CD4-positive, alpha-beta T cell treated with Interleukin-12 subunit alpha and Interleukin-12 subunit beta, for 1 hour (primary cell): Measurements from ENCODE around the gene AGRN.

Experiments
- DNase-seq: peaks from one replicate; pipeline ENCODE4 v3.0.0-alpha.2; 2020

AGRN gene

GRCh38 chr1:1039145-1039910 lies 19.4 kb downstream of the AGRN start:
- no peak for DNase-seq

DNA sequence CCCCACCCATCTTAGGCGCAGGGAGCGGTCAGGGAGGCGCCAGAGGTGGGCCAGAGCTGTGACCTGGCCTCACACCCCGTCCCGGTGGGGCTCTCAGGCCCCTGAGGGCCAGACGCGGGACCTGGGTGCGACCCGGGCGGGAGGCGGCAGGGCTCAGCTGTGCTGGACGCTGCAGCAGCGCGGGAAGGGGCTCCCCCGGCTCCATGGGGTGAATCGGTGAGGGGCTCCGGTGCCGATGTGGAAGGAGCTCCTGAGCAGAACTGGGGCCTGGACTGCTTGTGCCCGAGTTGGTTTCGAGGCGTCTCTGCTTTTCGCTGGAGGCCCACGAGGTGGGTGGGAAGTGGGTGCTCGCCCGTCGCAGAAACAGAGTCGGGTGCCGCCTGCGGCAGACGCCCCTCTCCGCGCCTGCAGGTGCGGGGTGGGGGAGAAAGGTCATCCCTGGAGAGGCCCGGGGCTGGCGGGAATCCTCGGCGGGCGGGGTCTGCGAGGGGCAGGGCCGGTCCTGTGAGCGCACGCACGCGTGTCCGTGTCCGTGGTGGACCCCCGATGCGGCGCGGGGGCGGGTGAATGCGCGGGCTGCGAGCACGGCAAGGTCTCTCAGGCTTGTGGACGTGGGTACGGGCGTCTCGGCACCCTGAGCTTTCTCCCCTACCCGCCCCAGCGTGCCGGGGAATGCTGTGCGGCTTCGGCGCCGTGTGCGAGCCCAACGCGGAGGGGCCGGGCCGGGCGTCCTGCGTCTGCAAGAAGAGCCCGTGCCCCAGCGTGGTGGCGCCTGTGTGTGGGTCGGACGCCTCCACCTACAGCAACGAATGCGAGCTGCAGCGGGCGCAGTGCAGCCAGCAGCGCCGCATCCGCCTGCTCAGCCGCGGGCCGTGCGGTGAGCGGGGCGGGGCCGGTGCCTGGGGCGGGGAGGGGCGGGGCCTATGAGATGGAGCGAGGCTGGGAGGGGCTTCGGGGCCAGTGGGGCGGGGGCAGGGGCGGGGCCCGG lies 20.4 kb downstream of the AGRN start:
- peak; percentile 82 for DNase-seq

DNA sequence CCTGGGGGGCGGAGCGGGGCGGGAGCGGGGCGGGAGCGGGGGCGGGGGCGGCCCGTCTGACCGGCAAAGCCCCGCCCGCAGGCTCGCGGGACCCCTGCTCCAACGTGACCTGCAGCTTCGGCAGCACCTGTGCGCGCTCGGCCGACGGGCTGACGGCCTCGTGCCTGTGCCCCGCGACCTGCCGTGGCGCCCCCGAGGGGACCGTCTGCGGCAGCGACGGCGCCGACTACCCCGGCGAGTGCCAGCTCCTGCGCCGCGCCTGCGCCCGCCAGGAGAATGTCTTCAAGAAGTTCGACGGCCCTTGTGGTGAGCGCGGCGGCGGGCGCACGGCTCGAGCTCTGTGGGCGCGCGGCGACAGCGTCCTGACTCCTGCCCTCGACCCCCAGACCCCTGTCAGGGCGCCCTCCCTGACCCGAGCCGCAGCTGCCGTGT lies 21.2 kb downstream of the AGRN start:
- no peak for DNase-seq

GRCh38 chr1:1041873-1042272 lies 22.0 kb downstream of the AGRN start:
- no peak for DNase-seq

- DNase-seq = no peak
Observed at GRCh38 chr1:1042835-1043234, 22.9 kb downstream of the AGRN start.

GRCh38 chr1:1043411-1043810 lies 23.5 kb downstream of the AGRN start:
- DNase-seq = no peak

DNA sequence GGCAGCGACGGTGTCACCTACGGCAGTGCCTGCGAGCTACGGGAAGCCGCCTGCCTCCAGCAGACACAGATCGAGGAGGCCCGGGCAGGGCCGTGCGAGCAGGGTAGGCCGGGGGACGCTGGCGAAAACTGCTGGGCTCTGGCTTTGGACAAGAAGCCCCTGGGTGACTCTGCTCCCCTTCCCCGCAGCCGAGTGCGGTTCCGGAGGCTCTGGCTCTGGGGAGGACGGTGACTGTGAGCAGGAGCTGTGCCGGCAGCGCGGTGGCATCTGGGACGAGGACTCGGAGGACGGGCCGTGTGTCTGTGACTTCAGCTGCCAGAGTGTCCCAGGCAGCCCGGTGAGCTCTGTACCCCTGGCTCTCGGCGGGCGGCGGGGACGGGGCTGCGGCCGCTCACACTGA lies 24.0 kb downstream of the AGRN start:
- no peak for DNase-seq

DNA sequence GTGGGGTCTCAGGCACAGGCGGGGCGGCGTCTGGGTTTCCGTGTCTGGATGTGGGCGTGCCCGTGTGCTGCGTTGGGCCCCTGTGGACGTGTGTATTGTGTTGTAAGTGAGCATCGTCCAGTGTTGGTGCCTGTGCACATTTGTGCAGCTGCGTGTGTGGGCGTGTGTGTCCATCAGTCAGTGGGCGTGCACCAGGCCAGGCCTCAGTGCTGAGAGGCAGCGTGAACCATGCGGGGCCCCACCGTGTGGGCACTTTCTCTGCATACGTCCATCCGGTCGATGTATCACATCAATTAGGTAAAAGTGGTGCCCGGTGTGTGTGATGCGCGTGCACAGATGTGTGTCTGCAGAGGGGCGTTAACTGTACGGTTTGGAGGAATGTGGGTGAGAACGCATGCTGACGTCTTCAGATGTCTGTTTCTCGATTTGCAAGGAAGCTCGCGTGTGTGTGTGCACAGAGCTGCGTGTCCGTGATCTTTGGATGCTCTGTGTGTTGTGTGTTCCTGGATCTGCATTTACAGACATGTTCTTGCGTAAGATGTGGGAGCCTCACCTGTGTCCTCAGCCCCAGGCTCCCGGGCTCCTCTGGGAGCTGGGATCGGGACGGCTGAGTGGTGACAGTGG lies 24.6 kb downstream of the AGRN start:
- DNase-seq = no peak

- no peak for DNase-seq
Observed at GRCh38 chr1:1045129-1045528, 25.2 kb downstream of the AGRN start.

GRCh38 chr1:1046243-1046642 lies 26.3 kb downstream of the AGRN start:
- DNase-seq = no peak

DNA sequence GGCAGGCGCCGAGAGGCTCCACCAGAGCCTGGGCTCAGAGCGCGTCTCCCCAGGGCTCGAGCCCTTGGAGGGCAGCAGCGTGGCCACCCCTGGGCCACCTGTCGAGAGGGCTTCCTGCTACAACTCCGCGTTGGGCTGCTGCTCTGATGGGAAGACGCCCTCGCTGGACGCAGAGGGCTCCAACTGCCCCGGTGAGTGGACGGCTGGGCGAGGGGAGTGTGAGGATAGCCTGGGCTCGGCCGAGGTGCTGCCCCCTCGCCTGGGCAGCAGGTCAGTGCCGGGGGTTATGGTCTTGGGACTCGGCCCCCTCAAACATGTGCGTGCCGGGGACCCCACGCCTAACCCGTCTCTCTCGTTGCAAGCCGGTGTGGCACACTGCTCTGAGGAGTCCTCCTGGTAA lies 26.8 kb downstream of the AGRN start:
- no peak for DNase-seq

DNA sequence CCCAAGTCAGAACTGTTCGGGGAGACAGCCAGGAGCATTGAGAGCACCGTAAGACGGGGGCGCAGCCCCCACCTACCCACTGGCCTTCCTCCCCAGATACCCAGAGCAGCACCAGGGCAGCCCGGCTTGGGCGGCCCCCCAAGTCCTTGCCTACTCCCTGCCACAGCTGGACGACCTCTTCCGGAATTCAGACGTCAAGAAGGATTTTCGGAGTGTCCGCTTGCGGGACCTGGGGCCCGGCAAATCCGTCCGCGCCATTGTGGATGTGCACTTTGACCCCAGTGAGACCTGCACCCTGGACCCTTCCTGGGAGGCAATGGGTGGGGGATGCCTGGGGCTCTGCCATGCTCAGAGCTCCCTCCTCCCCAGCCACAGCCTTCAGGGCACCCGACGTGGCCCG lies 27.5 kb downstream of the AGRN start:
- DNase-seq = no peak

DNA sequence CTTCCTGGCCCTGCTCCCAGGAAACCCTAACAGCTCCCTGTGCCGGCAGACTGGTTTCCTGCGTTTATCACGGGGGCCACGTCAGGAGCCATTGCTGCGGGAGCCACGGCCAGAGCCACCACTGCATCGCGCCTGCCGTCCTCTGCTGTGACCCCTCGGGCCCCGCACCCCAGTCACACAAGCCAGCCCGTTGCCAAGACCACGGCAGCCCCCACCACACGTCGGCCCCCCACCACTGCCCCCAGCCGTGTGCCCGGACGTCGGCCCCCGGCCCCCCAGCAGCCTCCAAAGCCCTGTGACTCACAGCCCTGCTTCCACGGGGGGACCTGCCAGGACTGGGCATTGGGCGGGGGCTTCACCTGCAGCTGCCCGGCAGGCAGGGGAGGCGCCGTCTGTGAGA lies 28.0 kb downstream of the AGRN start:
- DNase-seq = no peak

DNA sequence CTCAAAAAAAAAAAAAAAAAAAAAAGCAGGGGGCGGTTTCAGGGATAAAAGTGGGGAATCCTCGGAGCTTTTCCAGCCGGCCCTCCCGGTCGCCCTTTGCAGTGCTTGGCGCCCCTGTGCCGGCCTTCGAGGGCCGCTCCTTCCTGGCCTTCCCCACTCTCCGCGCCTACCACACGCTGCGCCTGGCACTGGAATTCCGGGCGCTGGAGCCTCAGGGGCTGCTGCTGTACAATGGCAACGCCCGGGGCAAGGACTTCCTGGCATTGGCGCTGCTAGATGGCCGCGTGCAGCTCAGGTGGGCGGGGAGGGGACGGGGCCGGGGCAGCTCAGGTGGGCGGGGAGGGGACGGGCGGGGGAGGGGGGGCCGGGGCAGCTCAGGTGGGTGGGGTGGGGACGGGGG lies 28.8 kb downstream of the AGRN start:
- no peak for DNase-seq

GRCh38 chr1:1049318-1050165 lies 29.6 kb downstream of the AGRN start:
- DNase-seq = no peak

DNA sequence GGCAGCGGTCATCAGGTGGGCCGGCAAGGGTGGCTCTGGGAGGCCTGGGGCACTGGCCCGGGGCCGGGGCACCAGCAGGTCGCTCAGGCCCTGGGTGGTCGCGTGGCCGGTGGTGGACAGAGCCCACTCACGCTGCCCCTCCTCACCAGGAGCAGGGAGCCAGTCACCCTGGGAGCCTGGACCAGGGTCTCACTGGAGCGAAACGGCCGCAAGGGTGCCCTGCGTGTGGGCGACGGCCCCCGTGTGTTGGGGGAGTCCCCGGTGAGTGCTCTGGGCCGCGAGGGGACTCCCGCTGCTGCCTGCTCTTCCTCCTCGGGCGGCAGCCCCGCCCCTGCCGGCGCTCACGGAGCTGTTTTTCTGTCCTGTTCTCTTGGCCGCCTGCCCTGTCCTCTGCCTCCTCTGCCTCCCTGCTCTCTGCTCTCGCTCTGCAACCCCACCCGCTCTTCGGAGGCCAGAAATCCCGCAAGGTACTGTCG lies 30.7 kb downstream of the AGRN start:
- no peak for DNase-seq

GRCh38 chr1:1051127-1051810 lies 31.3 kb downstream of the AGRN start:
- DNase-seq = no peak

DNA sequence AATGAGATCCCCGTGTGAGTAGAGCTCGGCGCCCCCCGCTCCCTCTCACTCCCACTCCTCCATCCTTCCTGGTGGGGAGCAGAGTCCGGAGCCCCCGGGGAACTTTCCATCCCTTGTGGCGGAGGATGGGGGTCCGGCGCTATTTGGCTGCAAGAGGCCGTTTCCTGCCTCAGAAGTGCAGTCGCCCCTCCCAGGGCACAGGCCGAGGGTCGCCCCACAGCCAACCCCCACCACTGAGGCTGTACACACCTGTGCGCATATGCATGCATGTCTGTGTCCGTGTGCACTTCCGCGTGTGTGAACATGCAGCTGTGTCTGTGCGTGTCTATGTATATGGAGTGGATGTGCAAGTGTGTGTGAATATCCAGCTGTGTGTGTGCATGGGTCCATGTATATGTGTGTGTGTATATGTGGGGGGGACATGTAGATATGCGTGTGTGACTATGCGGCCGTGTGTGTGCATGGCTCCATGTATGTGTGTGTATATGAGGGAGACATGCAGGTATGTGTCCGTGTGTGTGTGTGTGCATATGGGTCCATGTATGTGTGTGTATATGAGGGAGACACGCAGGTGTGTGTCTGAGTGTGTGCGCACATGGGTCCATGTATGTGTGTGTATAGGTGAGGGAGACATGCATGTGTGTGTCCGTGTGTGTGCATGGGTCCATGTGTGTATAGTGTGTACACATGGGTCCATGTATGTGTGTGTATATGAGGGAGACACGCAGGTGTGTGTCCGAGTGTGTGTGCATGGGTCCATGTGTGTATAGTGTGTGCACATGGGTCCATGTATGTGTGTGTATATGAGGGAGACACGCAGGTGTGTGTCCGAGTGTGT lies 32.3 kb downstream of the AGRN start:
- no peak for DNase-seq

DNA sequence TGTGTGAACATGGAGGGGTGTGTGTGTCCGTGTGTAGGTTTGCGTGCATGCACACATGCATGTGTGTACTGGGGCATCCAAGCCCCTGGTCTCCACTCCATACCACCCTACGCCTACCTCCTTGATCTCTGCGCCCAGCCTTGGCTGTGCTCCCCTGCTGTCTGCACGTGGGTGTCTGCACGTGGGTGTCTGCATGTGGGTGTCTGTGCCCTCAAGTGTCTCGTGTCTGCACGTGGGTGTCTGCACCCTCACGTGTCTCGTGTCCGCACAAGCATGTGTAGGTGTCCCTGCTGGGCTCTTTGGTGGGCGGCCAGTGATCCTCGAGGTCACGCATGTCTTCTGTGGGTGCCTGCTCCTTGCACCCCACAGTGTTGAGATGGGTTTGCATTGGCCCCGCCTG lies 33.1 kb downstream of the AGRN start:
- no peak for DNase-seq

DNA sequence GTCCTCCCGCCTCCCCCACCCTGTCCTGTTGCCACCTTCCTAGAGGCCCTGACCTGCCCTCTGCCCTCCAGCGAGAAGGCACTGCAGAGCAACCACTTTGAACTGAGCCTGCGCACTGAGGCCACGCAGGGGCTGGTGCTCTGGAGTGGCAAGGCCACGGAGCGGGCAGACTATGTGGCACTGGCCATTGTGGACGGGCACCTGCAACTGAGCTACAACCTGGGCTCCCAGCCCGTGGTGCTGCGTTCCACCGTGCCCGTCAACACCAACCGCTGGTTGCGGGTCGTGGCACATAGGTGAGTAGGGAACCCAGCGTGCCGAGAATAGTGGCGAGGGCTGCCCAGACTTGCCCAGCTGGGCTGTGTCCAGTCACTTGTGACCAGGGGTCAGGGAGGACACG lies 33.8 kb downstream of the AGRN start:
- no peak for DNase-seq
